Stimulated activated effector memory CD8-positive, alpha-beta T cell treated with anti-CD3 and anti-CD28 coated beads, Interleukin-12 subunit alpha, Interleukin-12 subunit beta, amount 100 ng/mL, for 72 hours (primary cell): ENCODE data around the gene SBNO2.

ENCODE experiments used
- ATAC-seq: fragments of 150-1000 bp; cut with Tn5 transposase; 2 replicates; pipeline ENCODE4 v1.10.0; 2021
- DNase-seq, 2 donors: peaks; one replicate each; pipeline ENCODE4 v3.0.0; 2021 to 2022; ENCODE audit warnings: low spot score in 2 of 2
- H3K27ac Mint-ChIP-seq: one replicate; pipeline ENCODE4 v1.8.0; 2022; ENCODE audit warnings: mild to moderate bottlenecking, mixed read lengths
- H3K36me3 Mint-ChIP-seq: one replicate; pipeline ENCODE4 v1.8.0; 2022; ENCODE audit warnings: mild to moderate bottlenecking, mixed read lengths
- H3K4me1 Mint-ChIP-seq: one replicate; pipeline ENCODE4 v1.8.0; 2022; ENCODE audit warnings: mixed read lengths
- H3K4me3 Mint-ChIP-seq: one replicate; pipeline ENCODE4 v1.8.0; 2022; ENCODE audit warnings: mild to moderate bottlenecking, mixed read lengths
- H3K9me3 Mint-ChIP-seq: one replicate; pipeline ENCODE4 v1.8.0; 2022; ENCODE audit warnings: mixed read lengths

Gene SBNO2

DNA sequence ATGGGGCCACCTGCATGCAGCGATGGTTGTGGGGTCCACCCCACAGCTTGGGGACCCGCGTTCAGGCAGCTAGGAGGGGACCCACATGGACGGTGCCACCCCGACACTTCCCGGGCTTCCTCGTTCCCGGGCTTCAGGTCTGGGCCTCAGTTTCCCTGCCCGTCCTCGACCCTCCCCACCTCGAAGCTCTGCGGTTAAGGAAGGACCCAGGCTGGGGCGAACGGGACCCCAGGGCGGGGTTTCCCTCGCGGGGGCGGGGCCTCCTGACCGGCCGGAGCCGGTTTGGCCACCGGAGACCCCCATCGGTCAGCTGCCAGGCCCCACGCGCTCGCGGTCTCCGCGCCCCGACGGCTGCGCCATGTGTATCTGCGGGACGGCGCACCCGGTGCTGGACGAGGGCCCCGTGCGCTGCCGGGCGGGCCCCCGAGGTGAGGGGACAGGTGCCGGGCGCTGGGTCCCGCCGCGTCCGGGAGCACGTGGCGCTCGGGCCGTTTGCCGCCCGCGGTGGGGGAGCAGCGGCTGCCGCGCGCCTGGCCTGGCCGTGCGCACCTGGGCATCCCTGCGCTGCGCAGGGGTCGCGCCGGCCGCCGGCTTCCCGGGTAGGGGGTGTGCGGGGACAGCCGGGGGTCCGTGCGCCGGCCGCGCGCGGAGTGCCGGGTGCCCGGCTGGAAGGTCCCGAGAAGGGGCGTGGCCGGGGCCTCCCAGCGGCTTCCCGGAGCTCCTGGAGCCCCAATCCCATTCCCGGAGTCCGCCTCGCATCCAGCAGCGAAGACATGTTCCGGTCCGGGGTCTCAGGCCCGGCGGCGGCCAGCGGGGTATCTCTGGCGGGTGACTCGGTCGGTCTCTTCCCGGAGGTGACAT is 102.9 kb downstream of the SBNO2 start:
- Mint-ChIP-seq H3K4me1 (peaks cover 52% of the 10 kb centered on the region), H3K9me3 (no peaks in the 10 kb centered on the region), H3K27ac (peak overlapping the region; percentile 93), H3K4me3 (peak overlapping the region; percentile 62), H3K36me3 (peaks cover 84% of the 10 kb centered on the region)
- DNase-seq (no peak), ATAC-seq (no peak)

DNA sequence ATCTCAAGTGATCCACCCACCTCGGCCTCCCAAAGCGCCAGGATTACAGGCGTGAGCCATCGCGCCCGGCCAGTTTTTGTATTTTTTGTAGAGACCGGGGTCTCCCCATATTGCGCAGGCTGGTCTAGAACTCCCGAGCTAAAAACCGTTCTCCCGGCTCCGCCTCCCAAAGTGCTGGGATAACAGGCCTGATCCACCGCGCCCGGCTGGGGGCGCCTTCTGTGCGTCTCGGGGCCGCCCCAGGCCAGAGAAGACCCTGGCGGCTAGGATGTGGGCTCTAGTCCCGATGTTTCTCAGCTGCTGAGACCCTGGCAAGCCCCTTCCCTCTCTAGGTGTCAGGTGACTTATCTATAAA is 103.5 kb downstream of the SBNO2 start:
- no peak for ATAC-seq
- Mint-ChIP-seq H3K9me3 (no peaks in the 10 kb centered on the region), H3K36me3 (peaks cover 78% of the 10 kb centered on the region), H3K27ac (no peak overlapping the region), H3K4me1 (peaks cover 52% of the 10 kb centered on the region), H3K4me3 (peak overlapping the region; percentile 92)
- no peak for DNase-seq

DNA sequence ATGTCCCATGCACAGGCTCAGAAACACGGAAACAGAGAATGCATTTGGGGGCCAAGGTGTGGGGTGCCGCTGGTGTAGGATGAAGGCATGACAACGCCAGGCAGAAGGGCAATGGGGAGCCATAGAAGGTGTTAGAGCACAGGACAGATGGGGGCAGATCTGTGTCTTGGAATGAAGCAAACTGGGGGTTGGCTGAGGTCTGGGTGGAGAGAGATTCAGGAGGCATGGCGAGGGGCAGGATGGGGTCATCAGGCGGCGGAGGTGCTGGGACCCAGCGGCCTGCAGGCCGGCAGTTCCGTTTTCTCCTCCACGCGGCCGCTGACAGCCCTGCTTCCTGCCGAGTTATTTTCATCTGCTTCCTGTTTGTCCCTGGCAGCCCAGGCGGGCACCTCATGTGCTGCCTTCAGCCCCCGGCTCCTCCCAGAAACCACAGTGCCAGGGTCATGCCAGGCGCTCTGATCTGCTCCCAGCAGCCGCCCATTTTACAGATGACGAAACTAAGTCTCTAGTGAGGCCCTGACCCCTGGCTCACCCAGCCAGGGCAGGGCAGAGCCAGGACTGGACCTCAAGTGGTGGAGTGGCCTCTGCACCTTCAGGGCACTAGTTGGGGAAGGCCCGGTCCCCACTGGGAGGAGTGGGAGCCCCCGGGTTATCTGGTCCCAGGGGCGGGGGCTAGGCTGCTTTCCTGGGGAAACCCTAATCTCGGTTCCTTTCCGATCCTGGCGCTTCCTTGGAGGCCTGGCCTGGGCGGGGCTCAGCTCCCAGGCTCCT is 104.9 kb downstream of the SBNO2 start:
- H3K9me3 Mint-ChIP-seq: no peaks in the 10 kb centered on the region
- DNase-seq (no peak), ATAC-seq (peak; percentile 23)
- H3K36me3 Mint-ChIP-seq: peaks cover 64% of the 10 kb centered on the region
- H3K27ac Mint-ChIP-seq: peak overlapping the region; percentile 92
- H3K4me1 Mint-ChIP-seq: peaks cover 60% of the 10 kb centered on the region
- peak overlapping the region; percentile 92 for H3K4me3 Mint-ChIP-seq

DNA sequence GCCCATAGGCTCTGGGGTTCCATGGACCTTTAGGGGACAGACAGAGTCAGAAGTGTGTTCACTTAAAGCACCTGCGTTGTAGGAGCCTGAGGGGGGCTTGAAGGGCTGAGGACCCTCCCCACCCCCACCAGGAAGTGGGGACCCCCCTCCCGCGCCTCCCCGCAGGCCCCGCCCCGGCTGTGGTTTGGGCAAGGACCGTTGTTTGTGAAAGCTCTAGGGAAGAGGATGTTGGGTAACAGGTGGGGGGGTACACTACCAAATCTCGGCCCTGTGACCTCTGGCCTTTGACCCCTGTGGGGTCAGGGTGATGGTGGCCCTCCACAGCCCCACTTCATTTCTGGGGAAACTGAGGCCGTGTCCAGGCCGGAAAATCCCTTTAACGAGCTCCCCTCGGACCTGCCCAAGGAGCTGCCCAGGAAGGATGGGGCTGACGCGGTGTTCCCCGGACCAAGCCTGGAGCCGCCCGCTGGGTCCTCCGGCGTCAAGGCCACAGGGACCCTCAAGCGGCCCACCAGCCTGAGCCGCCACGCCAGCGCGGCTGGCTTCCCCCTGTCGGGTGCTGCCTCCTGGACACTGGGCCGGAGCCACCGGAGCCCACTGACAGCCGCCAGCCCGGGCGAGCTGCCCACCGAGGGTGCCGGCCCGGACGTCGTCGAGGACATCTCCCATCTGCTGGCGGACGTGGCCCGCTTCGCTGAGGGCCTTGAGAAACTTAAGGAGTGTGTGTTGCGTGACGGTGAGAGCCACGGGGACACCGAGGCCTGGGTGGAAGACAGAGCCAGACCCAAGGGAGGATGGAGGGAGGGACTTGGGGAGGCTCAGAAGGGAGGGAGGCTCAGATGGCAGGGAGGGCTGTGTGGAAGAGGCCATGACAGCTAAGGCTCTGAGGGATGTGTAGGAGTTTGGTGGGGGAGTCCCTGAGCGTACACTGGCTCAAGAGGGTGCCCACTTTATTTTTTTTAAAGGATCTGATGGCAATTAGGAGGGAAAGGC is 105.8 kb downstream of the SBNO2 start:
- DNase-seq: no peak
- H3K4me3 Mint-ChIP-seq: peak overlapping the region; percentile 92
- peaks cover 55% of the 10 kb centered on the region for H3K36me3 Mint-ChIP-seq
- no peaks in the 10 kb centered on the region for H3K9me3 Mint-ChIP-seq
- peaks cover 60% of the 10 kb centered on the region for H3K4me1 Mint-ChIP-seq
- peak overlapping the region; percentile 92 for H3K27ac Mint-ChIP-seq
- no peak for ATAC-seq

DNA sequence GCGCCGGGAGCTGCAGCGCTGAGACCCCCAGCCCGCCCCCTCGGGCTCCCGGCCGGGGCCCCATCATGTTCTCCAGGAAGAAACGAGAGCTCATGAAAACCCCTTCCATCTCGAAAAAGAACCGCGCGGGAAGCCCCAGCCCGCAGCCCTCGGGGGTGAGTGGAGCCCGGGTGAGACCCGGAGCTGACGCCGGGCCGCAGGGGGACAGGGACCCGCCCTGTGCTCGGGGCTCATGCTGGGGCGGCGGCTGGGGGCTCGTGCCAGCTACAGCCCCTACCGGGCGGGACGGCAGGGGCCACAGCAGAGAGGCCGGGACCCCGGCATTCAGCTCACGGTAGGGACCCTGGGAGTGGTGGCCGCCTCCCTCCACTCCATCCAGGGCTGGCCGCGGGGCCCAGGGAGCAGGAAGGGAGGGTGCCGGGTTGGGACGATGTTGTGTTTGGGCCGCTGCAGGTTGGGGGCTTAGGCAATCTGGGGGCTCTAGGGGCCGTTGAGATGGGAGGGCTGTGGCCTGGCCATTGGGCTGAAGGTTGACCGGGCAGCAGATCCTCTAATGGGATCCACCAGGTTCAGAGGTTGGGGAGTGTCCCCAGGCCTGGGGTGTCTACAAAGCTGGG is 106.6 kb downstream of the SBNO2 start:
- Mint-ChIP-seq H3K4me3 (peak overlapping the region; percentile 92), H3K27ac (peak overlapping the region; percentile 92), H3K4me1 (peaks cover 56% of the 10 kb centered on the region), H3K36me3 (peaks cover 49% of the 10 kb centered on the region), H3K9me3 (no peaks in the 10 kb centered on the region)
- DNase-seq (no peak), ATAC-seq (peak; percentile 60)

DNA sequence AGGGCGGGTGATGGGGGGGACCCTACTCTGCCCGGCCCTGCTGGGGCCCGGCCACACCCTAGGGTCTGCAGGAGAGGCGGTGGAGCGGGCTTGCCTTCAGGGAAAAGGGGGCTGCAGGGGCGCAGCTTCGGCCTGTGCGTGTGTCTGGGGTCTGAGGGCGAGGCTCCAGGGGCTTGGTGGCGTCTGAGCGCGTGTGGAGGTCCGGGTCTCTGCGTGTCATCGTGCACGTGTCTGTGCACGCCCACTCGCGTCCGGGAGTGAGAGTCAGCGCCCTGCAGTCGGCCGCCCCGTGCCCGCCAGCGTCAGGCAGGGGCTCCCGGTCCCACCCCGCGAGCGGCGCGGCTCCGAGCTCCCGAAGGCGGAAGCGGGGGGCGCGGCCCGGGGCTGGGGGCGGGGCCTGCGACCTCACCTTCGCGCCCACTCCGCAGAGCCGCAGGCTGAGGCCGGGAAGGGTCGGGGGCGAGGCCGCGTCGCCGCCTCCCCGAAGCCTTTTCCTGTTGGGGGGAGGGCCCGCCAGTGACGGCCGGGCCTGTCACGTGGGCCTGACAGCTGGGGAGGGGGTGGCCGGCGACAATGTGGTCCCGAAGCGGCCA is 107.2 kb downstream of the SBNO2 start, which contains the start of gene ARHGAP45:
ARHGAP45 (plus strand) TSS at position 420 of the 593 bp plus-strand sequence. CDS start 239 bp downstream, outside the sequence.
- Mint-ChIP-seq H3K4me3 (peak within 1 kb of the TSS; percentile 92), H3K4me1 (peaks cover 53% of the 10 kb centered on the region), H3K9me3 (no peaks in the 10 kb centered on the region), H3K27ac (peak within 1 kb of the TSS; percentile 92), H3K36me3 (peaks cover 48% of the 10 kb centered on the region)
- peak; percentile 71 for ATAC-seq
- peak; percentile 77 to 88 for DNase-seq

DNA sequence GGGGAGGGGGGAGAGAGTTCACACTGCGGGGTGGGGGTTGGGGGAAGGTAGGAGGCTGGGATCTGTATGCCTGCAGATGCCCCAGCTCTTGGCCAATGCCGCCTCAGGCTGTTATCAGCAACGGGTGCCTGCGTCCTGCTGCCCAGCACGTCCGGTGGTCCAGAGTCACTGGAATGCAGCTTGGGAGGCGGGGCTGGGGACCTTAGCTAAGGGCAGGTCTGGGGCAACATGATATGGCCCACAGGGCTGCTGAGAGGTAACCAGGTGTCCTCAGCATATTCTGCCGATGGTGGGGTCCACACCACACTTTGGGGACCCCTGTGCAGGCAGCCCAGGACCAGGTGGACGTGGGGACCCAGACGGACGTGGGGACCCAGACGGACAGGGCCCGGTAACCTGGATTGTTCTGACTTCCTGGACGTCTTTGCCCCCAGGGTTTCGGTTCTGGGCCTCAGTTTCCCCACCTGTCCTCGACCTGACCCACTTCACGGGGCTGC is 107.8 kb downstream of the SBNO2 start:
- H3K27ac Mint-ChIP-seq: peak overlapping the region; percentile 92
- ATAC-seq (no peak), DNase-seq (no peak)
- peak overlapping the region; percentile 92 for H3K4me3 Mint-ChIP-seq
- H3K9me3 Mint-ChIP-seq: no peaks in the 10 kb centered on the region
- H3K4me1 Mint-ChIP-seq: peaks cover 50% of the 10 kb centered on the region
- peaks cover 43% of the 10 kb centered on the region for H3K36me3 Mint-ChIP-seq

DNA sequence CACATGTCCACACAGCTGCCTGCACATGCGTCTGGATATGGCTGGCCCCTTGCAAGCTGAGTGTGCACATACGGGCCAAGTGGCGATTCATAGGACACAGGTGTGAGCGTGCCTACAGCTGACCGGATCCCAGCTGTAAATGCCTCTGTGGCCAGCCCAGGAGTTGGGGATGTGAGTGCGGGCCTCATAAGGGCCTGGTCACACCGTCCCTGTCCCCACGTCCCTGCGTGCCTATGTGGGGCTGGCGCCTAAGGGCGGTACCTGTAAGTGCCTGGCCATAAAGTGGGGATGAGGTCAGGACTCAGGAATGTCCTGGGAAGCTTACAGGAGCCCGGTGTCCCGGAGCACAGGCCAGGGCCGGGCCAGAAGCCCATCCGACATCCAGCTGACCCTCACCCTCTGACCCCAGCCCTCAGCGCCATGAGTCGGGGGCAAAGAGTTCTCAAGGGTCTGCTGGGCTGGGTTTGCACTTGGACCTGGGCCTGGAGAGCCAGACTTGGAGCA is 108.4 kb downstream of the SBNO2 start:
- Mint-ChIP-seq H3K9me3 (no peaks in the 10 kb centered on the region), H3K4me3 (peak overlapping the region; percentile 92), H3K27ac (peak overlapping the region; percentile 50), H3K4me1 (peaks cover 50% of the 10 kb centered on the region), H3K36me3 (peaks cover 40% of the 10 kb centered on the region)
- ATAC-seq (no peak), DNase-seq (no peak)

DNA sequence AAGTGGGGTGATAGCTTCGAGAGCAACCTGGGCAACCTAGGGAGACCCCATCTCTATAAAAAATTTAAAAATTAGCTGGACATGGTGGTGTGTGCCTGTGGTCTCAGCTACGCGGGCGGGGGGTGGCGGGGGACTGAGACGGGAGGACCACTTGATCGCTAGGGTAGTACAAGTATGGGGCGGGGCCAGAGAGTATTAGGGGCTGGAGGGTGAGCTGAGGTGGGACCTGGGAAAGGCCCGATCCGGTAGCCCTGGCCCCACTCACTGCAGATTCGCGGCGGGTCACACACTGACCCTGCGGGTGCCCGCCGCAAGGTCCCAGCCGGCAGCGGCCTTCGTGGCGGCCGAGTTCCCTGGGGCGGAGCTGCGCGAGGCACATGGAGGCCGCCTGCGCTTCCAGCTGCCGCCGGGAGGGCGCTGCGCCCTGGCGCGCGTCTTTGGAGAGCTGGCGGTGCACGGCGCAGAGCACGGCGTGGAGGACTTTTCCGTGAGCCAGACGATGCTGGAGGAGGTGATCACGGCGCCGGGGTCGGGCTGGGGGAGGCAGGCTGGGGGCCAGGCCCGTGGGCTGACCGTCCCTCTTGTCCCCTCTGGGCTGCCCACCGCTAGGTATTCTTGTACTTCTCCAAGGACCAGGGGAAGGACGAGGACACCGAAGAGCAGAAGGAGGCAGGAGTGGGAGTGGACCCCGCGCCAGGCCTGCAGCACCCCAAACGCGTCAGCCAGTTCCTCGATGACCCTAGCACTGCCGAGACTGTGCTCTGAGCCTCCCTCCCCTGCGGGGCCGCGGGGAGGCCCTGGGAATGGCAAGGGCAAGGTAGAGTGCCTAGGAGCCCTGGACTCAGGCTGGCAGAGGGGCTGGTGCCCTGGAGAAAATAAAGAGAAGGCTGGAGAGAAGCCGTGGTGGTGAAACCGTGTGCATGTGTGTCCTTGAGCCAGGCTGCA is 109.1 kb downstream of the SBNO2 start:
- DNase-seq: peak in 1 of 2 donors; percentile 85
- Mint-ChIP-seq H3K4me1 (peaks cover 50% of the 10 kb centered on the region), H3K9me3 (no peaks in the 10 kb centered on the region), H3K36me3 (peaks cover 33% of the 10 kb centered on the region), H3K4me3 (peak overlapping the region; percentile 92), H3K27ac (no peak overlapping the region)
- ATAC-seq: peak; percentile 60

DNA sequence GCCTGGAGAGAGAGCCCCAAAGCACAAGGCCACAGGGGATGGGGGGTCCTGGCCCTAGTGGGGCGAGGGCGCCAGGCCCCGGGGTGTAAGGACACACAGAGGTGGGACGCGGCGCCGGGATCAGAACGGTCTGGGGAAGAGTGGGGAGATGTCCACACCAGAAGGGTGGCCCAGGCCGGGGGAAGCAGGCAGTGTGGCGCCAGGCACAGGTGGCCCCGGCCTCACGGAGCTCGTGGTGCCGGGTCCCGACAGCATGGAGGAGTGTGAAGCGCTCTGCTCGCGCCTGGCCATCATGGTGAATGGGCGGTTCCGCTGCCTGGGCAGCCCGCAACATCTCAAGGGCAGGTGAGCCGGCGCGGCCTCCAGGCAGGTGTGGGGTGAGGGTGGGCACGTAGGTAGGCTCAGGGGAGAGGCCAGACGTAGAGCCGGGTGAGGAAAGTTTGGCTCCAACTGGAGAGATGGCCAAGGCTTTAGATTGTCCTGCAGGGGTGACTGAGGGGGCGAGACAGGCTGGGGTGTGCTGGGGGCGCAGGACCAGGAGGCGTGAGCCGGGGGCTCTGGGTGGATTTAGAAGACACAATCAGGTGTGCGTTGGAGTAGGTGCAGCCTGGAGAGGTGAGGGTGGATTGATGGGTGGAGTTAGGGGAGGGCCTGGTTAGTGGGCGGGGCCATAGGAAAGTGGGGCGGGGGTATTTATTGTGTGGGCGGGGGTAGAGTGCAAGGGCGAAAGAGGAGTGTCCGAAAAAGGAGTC is 110.0 kb downstream of the SBNO2 start:
- no peak overlapping the region for H3K27ac Mint-ChIP-seq
- no peaks in the 10 kb centered on the region for H3K9me3 Mint-ChIP-seq
- H3K36me3 Mint-ChIP-seq: peaks cover 25% of the 10 kb centered on the region
- no peak overlapping the region for H3K4me3 Mint-ChIP-seq
- peaks cover 45% of the 10 kb centered on the region for H3K4me1 Mint-ChIP-seq
- DNase-seq (no peak), ATAC-seq (no peak)

DNA sequence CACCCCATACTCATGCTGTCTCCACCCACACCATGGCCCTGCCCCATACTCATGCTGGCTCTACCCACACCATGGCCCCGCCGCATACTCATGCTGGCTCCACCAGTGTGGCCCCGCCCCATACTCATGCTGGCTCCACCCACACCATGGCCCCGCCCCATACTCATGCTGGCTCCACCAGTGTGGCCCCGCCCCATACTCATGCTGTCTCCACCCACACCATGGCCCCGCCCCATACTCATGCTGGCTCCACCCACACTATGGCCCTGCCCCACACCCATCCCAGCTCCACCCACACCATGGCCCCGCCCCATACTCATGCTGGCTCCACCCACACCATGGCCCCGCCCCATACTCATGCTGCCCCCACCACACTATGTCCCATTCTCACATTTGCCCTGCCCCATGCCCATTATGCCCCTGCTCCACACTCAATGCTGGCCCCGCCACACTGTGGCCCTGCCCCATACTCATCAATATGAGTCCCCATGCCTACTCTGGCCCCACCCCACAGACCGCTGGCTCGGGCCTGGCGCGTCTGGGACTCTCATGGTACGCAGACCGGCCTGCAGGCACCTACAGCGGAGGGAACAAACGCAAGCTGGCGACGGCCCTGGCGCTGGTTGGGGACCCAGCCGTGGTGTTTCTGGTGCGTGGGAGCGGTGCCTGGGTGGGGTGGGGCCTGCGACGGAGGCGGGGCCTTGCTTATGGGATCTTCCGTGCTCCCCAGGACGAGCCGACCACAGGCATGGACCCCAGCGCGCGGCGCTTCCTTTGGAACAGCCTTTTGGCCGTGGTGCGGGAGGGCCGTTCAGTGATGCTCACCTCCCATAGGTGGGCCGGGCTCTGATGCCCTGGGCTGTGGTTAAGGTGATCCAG is 110.8 kb downstream of the SBNO2 start:
- Mint-ChIP-seq H3K4me3 (no peak overlapping the region), H3K27ac (no peak overlapping the region), H3K36me3 (peaks cover 16% of the 10 kb centered on the region), H3K9me3 (no peaks in the 10 kb centered on the region), H3K4me1 (peaks cover 39% of the 10 kb centered on the region)
- DNase-seq (peak in 1 of 2 donors; percentile 79), ATAC-seq (no peak)
